Activated CD4-positive, alpha-beta memory T cell treated with anti-CD3 and anti-CD28 coated beads, Interleukin-2, amount 10 ng/mL, durations not matched to agents 7 days and 5 days (primary cell): ENCODE results near the gene LUC7L2. TPM values are rescaled to one million over a fixed set of nuclear protein-coding genes. Genes with fewer than 3 reads are reported as not detected.
"Not testable (repeated sequence)": the region's sequence is repeated elsewhere in the genome, so short reads cannot be mapped to it uniquely, and the experiment has no call there.

Experiments
- CTCF ChIA-PET: fragments of 350-600 bp; sonication (Branson Sonifier 250); formaldehyde crosslinking; loops from one replicate; lab custom pipeline; 2021; ENCODE audit warnings: antibody characterized with exemption, inconsistent platforms; lab: Charles Lee
- POLR2A ChIA-PET: fragments of 350-600 bp; sonication (Branson Sonifier 250); formaldehyde crosslinking; loops from one replicate; lab custom pipeline; 2021; ENCODE audit warnings: antibody characterized with exemption; lab: Charles Lee
- DNase-seq: peaks from one replicate; pipeline ENCODE4 v3.0.0-alpha.2; 2020
- H3K27ac Mint-ChIP-seq: one replicate; pipeline ENCODE4 v1.8.0; 2021; ENCODE audit warnings: mild to moderate bottlenecking, mixed read lengths
- H3K27me3 Mint-ChIP-seq: one replicate; pipeline ENCODE4 v1.8.0; 2021; ENCODE audit warnings: mixed read lengths
- H3K36me3 Mint-ChIP-seq: one replicate; pipeline ENCODE4 v1.8.0; 2021; ENCODE audit warnings: low read depth, mixed read lengths
- H3K4me1 Mint-ChIP-seq: one replicate; pipeline ENCODE4 v1.8.0; 2021; ENCODE audit warnings: mixed read lengths
- H3K4me3 Mint-ChIP-seq: one replicate; pipeline ENCODE4 v1.8.0; 2021; ENCODE audit warnings: mild to moderate bottlenecking, mixed read lengths
- H3K9me3 Mint-ChIP-seq: one replicate; pipeline ENCODE4 v1.8.0; 2021; ENCODE audit warnings: mixed read lengths
- total RNA-seq, 2 experiments: library from RNA; stranded (reverse); gene quantifications; one replicate each; pipeline ENCODE4 v1.2.3, GENCODE V29; 2021

Gene LUC7L2
- total RNA-seq, 2 experiments from 2014 or later: 106 to 110 TPM

- ChIA-PET POLR2A (no interaction called here), CTCF (interaction anchor here (1.1 to 2.0 kb wide), 2 partner anchors 23 kb away, joined by 4 to 9 read pairs; no protein-coding TSS in a partner anchor)
- no peaks in the 10 kb centered on the region for H3K9me3 Mint-ChIP-seq
- DNase-seq: no peak
- H3K4me3 Mint-ChIP-seq: no peak overlapping the region
- no peaks in the 10 kb centered on the region for H3K4me1 Mint-ChIP-seq
- peaks cover 1% of the 10 kb centered on the region for H3K27me3 Mint-ChIP-seq
- H3K27ac Mint-ChIP-seq: no peak overlapping the region
- H3K36me3 Mint-ChIP-seq: no peaks in the 10 kb centered on the region
Observed at GRCh38 chr7:139457153-139457946, 97.7 kb downstream of the LUC7L2 start.

- POLR2A ChIA-PET, H3K4me1 Mint-ChIP-seq, H3K27me3 Mint-ChIP-seq: not testable (repeated sequence)
Observed at GRCh38 chr7:139463421-139463820, 103.7 kb downstream of the LUC7L2 start.

GRCh38 chr7:139464511-139464910, 104.8 kb downstream of the LUC7L2 start:
- DNase-seq, H3K4me3 Mint-ChIP-seq, H3K36me3 Mint-ChIP-seq, H3K9me3 Mint-ChIP-seq, H3K4me1 Mint-ChIP-seq, POLR2A ChIA-PET, H3K27me3 Mint-ChIP-seq, CTCF ChIA-PET, H3K27ac Mint-ChIP-seq: not testable (repeated sequence)

More at GRCh38 chr7:139463421-139463820, 103.7 kb downstream of the LUC7L2 start:
- DNase-seq, H3K36me3 Mint-ChIP-seq, H3K9me3 Mint-ChIP-seq, H3K27ac Mint-ChIP-seq, CTCF ChIA-PET, H3K4me3 Mint-ChIP-seq: not testable (repeated sequence)

- H3K9me3 Mint-ChIP-seq, CTCF ChIA-PET, H3K27ac Mint-ChIP-seq, H3K4me1 Mint-ChIP-seq, H3K4me3 Mint-ChIP-seq, POLR2A ChIA-PET, H3K36me3 Mint-ChIP-seq, DNase-seq, H3K27me3 Mint-ChIP-seq: not testable (repeated sequence)
Observed at GRCh38 chr7:139465072-139465471, 105.4 kb downstream of the LUC7L2 start.

- H3K27me3 Mint-ChIP-seq, DNase-seq, H3K4me3 Mint-ChIP-seq, POLR2A ChIA-PET, CTCF ChIA-PET, H3K9me3 Mint-ChIP-seq, H3K27ac Mint-ChIP-seq, H3K36me3 Mint-ChIP-seq, H3K4me1 Mint-ChIP-seq: not testable (repeated sequence)
Observed at GRCh38 chr7:139467729-139468128, 108.0 kb downstream of the LUC7L2 start.

- H3K4me3 Mint-ChIP-seq, H3K27me3 Mint-ChIP-seq, POLR2A ChIA-PET, H3K27ac Mint-ChIP-seq, H3K9me3 Mint-ChIP-seq, H3K4me1 Mint-ChIP-seq, CTCF ChIA-PET, H3K36me3 Mint-ChIP-seq, DNase-seq: not testable (repeated sequence)
Observed at GRCh38 chr7:139468281-139468680, 108.6 kb downstream of the LUC7L2 start.

- Mint-ChIP-seq H3K4me3 (no peak overlapping the region), H3K4me1 (no peaks in the 10 kb centered on the region), H3K9me3 (no peaks in the 10 kb centered on the region), H3K36me3 (no peaks in the 10 kb centered on the region), H3K27ac (no peak overlapping the region), H3K27me3 (peaks cover 3% of the 10 kb centered on the region)
- ChIA-PET POLR2A (no interaction called here), CTCF (interaction anchor here (1.2 kb wide), 1 partner anchor 28 kb away, joined by 3 read pairs; no protein-coding TSS in a partner anchor)
- DNase-seq: no peak
Observed at GRCh38 chr7:139471740-139472353, 112.2 kb downstream of the LUC7L2 start.

Other genes with a start within 250 kb of the LUC7L2 start
- 10 to 100 TPM; 11.6 to 12.0 TPM for gene UBN2, start 128.7 kb upstream of the LUC7L2 start, total RNA-seq
- 1 to 10 TPM; 9.9 TPM for gene FMC1, start 18.6 kb upstream of the LUC7L2 start, total RNA-seq
- not detected for gene KLRG2, start 123.8 kb downstream of the LUC7L2 start, total RNA-seq
- not detected for gene CLEC2L, start 163.8 kb downstream of the LUC7L2 start, total RNA-seq